ENCODE data around the gene ZNF157.

GRCh38 chrX:47420962-47421361, 50.6 kb downstream of the ZNF157 start:
- TF ChIP-seq TAF1 (IDR thresholded peaks at IDR 0.05; ENCODE audit: borderline replicate concordance, low read depth, low read length) (no peak), POLR2A (IDR thresholded peaks at IDR 0.05; ENCODE audit: low read depth, low read length) (no peak)
